HG03432 (cell line): ENCODE measurements around the gene CCDC13.

ENCODE experiments used
- ATAC-seq: cut with Tn5 transposase; IDR thresholded peaks from one replicate; pipeline ENCODE4 v1.9.1; 2021; ENCODE audit warnings: mild to moderate bottlenecking, moderate library complexity; ENCODE audit not compliant: unreplicated experiment

CCDC13 gene

GRCh38 chr3:42800251-42800650 lies 27.2 kb upstream of the CCDC13 start:
- no peak for ATAC-seq

- no peak for ATAC-seq
Measured at GRCh38 chr3:42799376-42799775, 26.3 kb upstream of the CCDC13 start.

GRCh38 chr3:42796332-42796885 lies 23.4 kb upstream of the CCDC13 start:
- no peak for ATAC-seq

GRCh38 chr3:42795621-42796181 lies 22.6 kb upstream of the CCDC13 start:
- ATAC-seq = no peak

- no peak for ATAC-seq
Measured at GRCh38 chr3:42790714-42791229, 17.7 kb upstream of the CCDC13 start.

GRCh38 chr3:42786631-42787030 lies 13.6 kb upstream of the CCDC13 start:
- ATAC-seq = no peak

- ATAC-seq = no peak
Measured at GRCh38 chr3:42786212-42786611, 13.2 kb upstream of the CCDC13 start.

- no peak for ATAC-seq
Measured at GRCh38 chr3:42780892-42781700, 8.0 kb upstream of the CCDC13 start.

- no peak for ATAC-seq
Measured at GRCh38 chr3:42780398-42780797, 7.3 kb upstream of the CCDC13 start.

GRCh38 chr3:42778644-42779043 lies 5.6 kb upstream of the CCDC13 start:
- ATAC-seq = no peak

GRCh38 chr3:42773409-42773751 lies 327 bp upstream of the CCDC13 start:
- ATAC-seq = peak; percentile 7

- no peak for ATAC-seq
Measured at GRCh38 chr3:42771271-42771670, 1.8 kb downstream of the CCDC13 start.

GRCh38 chr3:42769477-42770131 lies 3.4 kb downstream of the CCDC13 start:
- ATAC-seq = no peak

- no peak for ATAC-seq
Measured at GRCh38 chr3:42764561-42765295, 8.3 kb downstream of the CCDC13 start.

- ATAC-seq = no peak
Measured at GRCh38 chr3:42764115-42764514, 8.9 kb downstream of the CCDC13 start.

GRCh38 chr3:42763021-42763420 lies 10.0 kb downstream of the CCDC13 start:
- no peak for ATAC-seq

GRCh38 chr3:42762046-42762724 lies 10.9 kb downstream of the CCDC13 start:
- ATAC-seq = no peak

- no peak for ATAC-seq
Measured at GRCh38 chr3:42758126-42758525, 14.9 kb downstream of the CCDC13 start.

- ATAC-seq = no peak
Measured at GRCh38 chr3:42756681-42757213, 16.3 kb downstream of the CCDC13 start.
